ENCODE results near the gene SLC5A4. TPM values are rescaled to one million over a fixed set of nuclear protein-coding genes. Genes with fewer than 3 reads are reported as not detected.

The SLC5A4 gene
- total RNA-seq, 1 donor from 2014 or later: not detected

- no peaks in the 10 kb centered on the region for H3K4me1 Mint-ChIP-seq (ENCODE audit: low read depth)
- H3K36me3 Mint-ChIP-seq (ENCODE audit: low read depth): no peaks in the 10 kb centered on the region
- DNase-seq (ENCODE audit: low spot score): no peak
- intact Hi-C loops (cut with micrococcal nuclease): no loop called here
- H3K9me3 Mint-ChIP-seq: no peaks in the 10 kb centered on the region
- H3K4me3 Mint-ChIP-seq (ENCODE audit: low read depth): no peak overlapping the region
- H3K27me3 Mint-ChIP-seq (ENCODE audit: low read depth): peaks cover 9% of the 10 kb centered on the region
- no peak overlapping the region for H3K27ac Mint-ChIP-seq
These were observed 71.5 kb downstream of the SLC5A4 start for GRCh38 chr22:32183625-32184024.

GRCh38 chr22:32181043-32181442 is 74.1 kb downstream of the SLC5A4 start:
- DNase-seq (ENCODE audit: low spot score): no peak
- intact Hi-C loops (cut with micrococcal nuclease): no loop called here
- no peaks in the 10 kb centered on the region for H3K4me1 Mint-ChIP-seq (ENCODE audit: low read depth)
- no peaks in the 10 kb centered on the region for H3K36me3 Mint-ChIP-seq (ENCODE audit: low read depth)
- H3K4me3 Mint-ChIP-seq (ENCODE audit: low read depth): no peak overlapping the region
- H3K27me3 Mint-ChIP-seq (ENCODE audit: low read depth): peaks cover 23% of the 10 kb centered on the region
- H3K27ac Mint-ChIP-seq: no peak overlapping the region
- no peaks in the 10 kb centered on the region for H3K9me3 Mint-ChIP-seq

GRCh38 chr22:32177221-32177765 is 77.9 kb downstream of the SLC5A4 start:
- peaks cover 28% of the 10 kb centered on the region for H3K27me3 Mint-ChIP-seq (ENCODE audit: low read depth)
- no peak for DNase-seq (ENCODE audit: low spot score)
- no peaks in the 10 kb centered on the region for H3K4me1 Mint-ChIP-seq (ENCODE audit: low read depth)
- H3K27ac Mint-ChIP-seq: no peak overlapping the region
- no peaks in the 10 kb centered on the region for H3K9me3 Mint-ChIP-seq
- no peaks in the 10 kb centered on the region for H3K36me3 Mint-ChIP-seq (ENCODE audit: low read depth)
- intact Hi-C loops (cut with micrococcal nuclease): no loop called here
- no peak overlapping the region for H3K4me3 Mint-ChIP-seq (ENCODE audit: low read depth)

- H3K36me3 Mint-ChIP-seq (ENCODE audit: low read depth): no peaks in the 10 kb centered on the region
- H3K9me3 Mint-ChIP-seq: no peaks in the 10 kb centered on the region
- DNase-seq (ENCODE audit: low spot score): no peak
- peaks cover 28% of the 10 kb centered on the region for H3K27me3 Mint-ChIP-seq (ENCODE audit: low read depth)
- H3K27ac Mint-ChIP-seq: no peak overlapping the region
- intact Hi-C loops (cut with micrococcal nuclease): no loop called here
- no peak overlapping the region for H3K4me3 Mint-ChIP-seq (ENCODE audit: low read depth)
- H3K4me1 Mint-ChIP-seq (ENCODE audit: low read depth): no peaks in the 10 kb centered on the region
These were observed 79.2 kb downstream of the SLC5A4 start for GRCh38 chr22:32175683-32176644.

DNA sequence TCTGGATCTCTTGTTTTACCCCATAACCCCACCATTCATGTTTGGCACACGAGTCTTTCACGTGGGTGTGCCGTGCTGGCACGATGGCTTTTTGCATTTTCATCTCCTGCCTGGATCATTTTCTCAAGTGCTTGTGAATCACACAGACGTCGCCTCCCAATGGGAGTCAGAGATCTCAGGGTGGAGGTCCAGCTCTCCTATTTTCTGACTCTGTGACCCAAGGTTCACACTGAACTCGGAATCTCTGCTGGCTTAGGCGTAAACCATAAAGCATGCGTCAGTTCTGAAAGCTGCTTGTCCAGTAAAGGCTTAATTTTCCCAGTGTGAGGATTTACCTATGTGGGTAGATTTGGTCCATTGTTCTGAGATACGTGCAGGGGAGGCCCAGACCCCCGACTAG is 80.0 kb downstream of the SLC5A4 start:
- no peaks in the 10 kb centered on the region for H3K4me1 Mint-ChIP-seq (ENCODE audit: low read depth)
- H3K36me3 Mint-ChIP-seq (ENCODE audit: low read depth): no peaks in the 10 kb centered on the region
- no peak overlapping the region for H3K4me3 Mint-ChIP-seq (ENCODE audit: low read depth)
- no peak for DNase-seq (ENCODE audit: low spot score)
- H3K27me3 Mint-ChIP-seq (ENCODE audit: low read depth): peaks cover 28% of the 10 kb centered on the region
- intact Hi-C loops (cut with micrococcal nuclease): no loop called here
- H3K27ac Mint-ChIP-seq: no peak overlapping the region
- no peaks in the 10 kb centered on the region for H3K9me3 Mint-ChIP-seq

Other genes with a start within 250 kb of the SLC5A4 start
- not detected in 2 replicates for gene SLC5A1, start 212.1 kb downstream of the SLC5A4 start, total RNA-seq
- not detected in 2 replicates for gene C22orf42, start 96.0 kb downstream of the SLC5A4 start, total RNA-seq
- 0.16 TPM in 1 of 2 replicates, not detected in the other for gene RFPL2, start 50.3 kb downstream of the SLC5A4 start, total RNA-seq
- gene RFPL3, start 102.5 kb upstream of the SLC5A4 start, total RNA-seq: not detected in 2 replicates
- 97.5 and 102 TPM in 2 replicates for gene RTCB, start 156.9 kb upstream of the SLC5A4 start, total RNA-seq
- not detected in 2 replicates for gene BPIFC, start 209.1 kb upstream of the SLC5A4 start, total RNA-seq
- 104 and 106 TPM in 2 replicates for gene FBXO7, start 219.5 kb upstream of the SLC5A4 start, total RNA-seq

Measured in activated T-helper 2 cell treated with anti-CD3 and anti-CD28 coated beads, Interferon-gamma antibody, Interleukin-2, Interleukin-4, amounts not matched to agents 10 μg/mL and 5 μg/mL and 100 μg/mL, durations not matched to agents 14 hours and 24 hours and 36 hours (primary cell).